NCI-H524 (cell line): ENCODE results near the gene IL12RB1.

Experiments used
- DNase-seq, 2 experiments: peaks; one replicate each; lab custom pipeline; 2025; lab: John Stamatoyannopoulos, UW

Gene IL12RB1

DNA sequence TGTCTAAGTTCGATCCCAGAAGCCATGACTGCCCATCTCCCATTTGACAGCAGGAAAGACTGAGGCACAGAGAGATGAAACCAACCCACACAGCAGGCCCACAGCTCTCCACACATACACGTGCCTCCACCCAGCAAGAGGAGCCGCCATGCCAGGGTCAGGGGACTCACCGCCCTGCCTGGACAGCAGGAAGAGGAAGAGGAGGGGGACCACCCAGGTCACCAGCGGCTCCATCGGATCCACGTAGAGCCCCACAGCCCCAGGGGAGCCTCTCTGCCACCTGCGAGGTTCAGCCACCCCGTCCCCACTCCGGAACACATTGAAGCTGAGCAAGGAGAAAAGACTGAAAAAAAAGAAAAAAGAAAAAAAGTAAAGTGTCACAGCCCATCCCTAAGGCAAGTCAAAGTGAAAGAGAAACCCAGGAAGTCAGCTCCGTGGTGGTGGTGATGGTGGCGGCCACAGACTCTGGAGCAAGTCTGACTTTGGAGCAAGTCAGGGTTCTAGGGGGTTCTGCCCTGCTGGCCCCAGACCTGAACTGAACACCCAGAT lies at the start of gene IL12RB1:
TSS of gene IL12RB1 (minus strand) at position 345 of the 549 bp plus-strand sequence. CDS start at position 234, 111 bp downstream.
- DNase-seq: no peak

GRCh38 chr19:18135712-18136584 lies 49.2 kb upstream of the IL12RB1 start:
- DNase-seq: no peak

- no peak for DNase-seq
Measured at GRCh38 chr19:18131841-18132596, 45.3 kb upstream of the IL12RB1 start.

GRCh38 chr19:18130523-18131242 lies 43.9 kb upstream of the IL12RB1 start:
- DNase-seq: no peak

GRCh38 chr19:18128805-18129204 lies 42.1 kb upstream of the IL12RB1 start:
- no peak for DNase-seq

- DNase-seq: no peak
Measured at GRCh38 chr19:18128044-18128443, 41.3 kb upstream of the IL12RB1 start.

DNA sequence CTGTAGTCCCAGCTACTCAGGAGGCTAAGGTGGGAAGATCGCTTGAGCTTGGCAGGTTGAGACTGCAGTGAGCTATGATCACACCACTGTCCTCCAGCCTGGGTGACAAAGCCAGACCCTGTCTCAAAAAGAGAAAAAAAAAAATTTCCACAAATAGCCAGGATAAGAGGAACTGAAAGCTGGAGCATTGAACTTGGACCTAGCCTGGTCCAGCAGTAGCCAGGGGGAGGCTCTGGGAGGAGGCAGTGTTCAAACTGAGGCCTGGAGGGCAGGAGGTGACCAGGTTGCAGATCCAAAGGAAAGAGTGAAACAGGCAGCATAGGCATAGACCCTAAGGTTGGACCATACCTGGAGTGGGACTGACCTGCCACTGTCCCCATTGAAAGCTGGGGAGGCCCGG lies 39.4 kb upstream of the IL12RB1 start:
- DNase-seq: no peak

- no peak for DNase-seq
Measured at GRCh38 chr19:18123819-18124218, 37.1 kb upstream of the IL12RB1 start.

GRCh38 chr19:18122860-18123795 lies 36.4 kb upstream of the IL12RB1 start:
- no peak for DNase-seq

DNA sequence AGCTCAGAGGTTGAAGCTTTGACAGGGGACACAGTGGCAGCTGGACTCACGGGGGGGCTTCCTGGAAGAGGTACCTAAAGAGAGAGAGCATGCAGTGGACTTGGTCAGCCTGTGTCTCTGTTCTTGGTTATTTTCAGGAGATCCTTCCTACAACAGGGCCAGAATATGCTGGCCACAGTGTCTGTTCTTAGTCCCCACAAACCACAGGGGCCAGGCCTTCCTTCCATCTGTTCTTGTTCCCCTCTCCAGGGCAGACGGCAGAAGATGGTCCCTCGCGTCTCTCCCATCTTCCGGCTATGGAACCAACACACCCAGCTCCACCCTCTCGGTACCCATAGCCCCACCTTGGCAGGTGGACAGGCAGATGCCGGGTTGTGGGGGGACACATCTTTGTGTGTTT lies 35.7 kb upstream of the IL12RB1 start:
- DNase-seq: no peak

GRCh38 chr19:18121166-18121565 lies 34.4 kb upstream of the IL12RB1 start:
- no peak for DNase-seq

- DNase-seq: no peak
Measured at GRCh38 chr19:18120127-18120526, 33.4 kb upstream of the IL12RB1 start.

DNA sequence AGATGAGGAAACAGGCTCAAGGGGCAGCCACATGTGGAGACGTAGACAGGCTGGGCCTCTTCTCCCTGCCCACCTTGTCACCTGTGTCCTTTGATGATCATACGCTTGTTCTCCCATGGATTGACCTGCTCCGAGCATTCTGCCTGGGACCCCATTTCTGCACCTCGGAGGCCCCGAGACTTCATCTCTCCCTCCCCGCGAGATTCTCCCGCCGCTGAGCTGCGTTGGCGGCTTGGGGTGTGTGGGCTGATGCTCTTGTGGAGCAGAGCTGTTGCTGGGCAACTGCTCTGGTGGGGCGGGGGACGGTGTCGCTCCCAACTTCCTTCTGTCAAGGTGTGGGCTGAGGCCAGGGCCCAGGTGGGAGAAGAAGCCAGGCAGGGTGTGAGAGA lies 33.0 kb upstream of the IL12RB1 start:
- no peak for DNase-seq

GRCh38 chr19:18119013-18119716 lies 32.4 kb upstream of the IL12RB1 start:
- no peak for DNase-seq

DNA sequence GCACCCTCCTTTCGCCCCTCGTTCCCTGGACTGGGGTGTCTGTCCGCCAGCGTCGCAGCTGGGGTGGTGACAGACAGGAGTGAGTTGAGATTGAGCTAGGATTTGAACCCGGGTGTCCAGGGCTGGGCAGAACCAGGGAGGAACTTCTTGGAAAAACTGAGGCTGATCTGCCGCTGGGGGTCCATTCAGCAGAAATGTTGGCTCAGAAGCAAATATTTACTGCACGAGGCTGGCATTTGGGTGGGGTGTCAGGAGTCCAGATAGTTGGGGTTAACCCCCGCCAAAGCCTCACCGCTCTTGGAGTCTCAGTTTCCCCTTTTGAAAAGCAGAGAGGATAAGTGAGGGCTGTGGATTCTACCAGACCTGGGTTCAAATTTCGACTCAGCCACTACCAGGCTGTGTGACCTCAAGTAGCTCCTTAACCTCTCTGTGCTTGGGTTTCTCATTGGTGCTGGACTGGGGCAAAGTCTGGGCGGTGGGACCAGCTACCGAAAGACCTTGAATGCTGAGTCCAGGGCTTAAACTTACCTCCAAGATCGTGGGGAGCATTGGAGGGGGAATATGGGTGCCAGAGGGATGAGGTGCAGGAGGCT lies 31.8 kb upstream of the IL12RB1 start:
- no peak for DNase-seq

DNA sequence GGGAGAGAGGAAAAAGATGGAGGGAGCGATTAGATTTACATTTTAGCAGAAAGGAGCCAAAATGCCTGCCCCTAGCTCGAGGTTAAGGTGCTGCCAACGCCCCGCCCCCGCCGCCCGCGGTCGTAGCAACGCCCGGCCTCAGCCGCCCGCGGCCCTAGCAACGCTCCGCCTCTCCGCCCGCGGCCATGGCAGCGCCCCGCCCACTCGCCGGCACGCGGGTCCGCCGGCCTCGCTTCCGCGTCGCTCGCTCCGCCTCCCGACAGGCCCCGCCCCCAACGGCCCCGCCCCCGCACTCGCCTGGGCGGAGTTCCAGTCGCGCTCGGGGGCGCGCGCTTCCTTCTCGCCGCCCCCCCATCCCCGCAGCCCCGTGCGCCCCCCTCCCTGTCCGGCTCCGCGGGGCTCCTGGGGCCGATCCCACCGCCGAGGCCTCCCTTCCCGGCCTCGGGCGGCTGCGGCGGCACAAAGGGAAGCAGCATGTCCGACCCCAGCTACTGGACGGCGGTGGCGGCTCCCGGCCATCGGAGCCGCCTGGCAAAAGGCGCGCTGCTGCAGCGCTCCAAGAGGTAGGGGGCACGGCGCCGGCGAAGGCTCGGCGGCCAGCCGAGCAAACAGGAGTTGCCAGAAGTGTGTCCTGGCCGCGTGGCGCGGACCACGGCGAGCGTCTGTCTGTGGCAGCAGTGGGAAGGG lies 31.1 kb upstream of the IL12RB1 start:
- DNase-seq: peak; percentile 79 to 87

GRCh38 chr19:18117364-18117691 lies 30.6 kb upstream of the IL12RB1 start:
- no peak for DNase-seq

DNA sequence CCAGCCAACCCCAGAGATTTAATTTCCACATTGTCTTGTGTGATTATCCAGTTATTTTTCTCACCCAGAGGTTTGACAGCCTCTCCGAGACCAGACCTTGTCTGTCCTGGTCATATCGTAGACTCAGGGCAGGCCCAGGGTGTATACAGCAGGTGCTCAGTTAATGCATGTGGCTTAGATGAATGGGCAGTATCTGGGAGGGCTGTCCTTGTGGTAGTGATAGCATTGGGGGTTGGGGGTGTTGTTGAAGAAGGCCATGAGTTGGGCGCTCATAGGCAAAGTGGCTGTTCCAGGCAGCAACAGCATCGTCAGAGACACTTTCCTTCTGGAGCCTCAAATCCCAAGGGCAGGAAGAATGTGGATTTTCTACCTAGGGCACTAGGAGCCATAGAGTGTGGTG lies 27.7 kb upstream of the IL12RB1 start:
- no peak for DNase-seq

DNA sequence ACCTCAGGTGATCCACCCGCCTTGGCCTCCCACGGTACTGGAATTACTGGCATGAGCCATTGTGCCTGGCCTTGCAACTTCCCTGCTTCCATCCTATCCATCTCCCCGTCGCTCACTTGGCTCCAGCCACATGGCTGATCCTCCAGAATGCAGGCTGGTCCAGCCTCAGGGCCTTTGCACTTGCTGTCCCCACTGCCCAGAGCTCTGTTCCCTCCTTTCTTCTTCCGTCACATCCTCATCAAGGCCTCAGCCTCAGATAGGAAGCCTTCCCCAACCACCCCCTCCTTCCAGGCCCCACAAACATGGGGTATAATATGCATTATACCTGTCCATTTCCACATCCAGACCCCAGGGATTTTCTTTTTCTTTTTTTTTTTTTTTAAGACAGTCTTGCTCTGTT lies 27.1 kb upstream of the IL12RB1 start:
- no peak for DNase-seq
